ENCODE results near the gene FOXL1. TPM values are rescaled to one million over a fixed set of nuclear protein-coding genes. Genes with fewer than 3 reads are reported as not detected.
A peak's percentile ranks its signal among the peaks of the same experiment; 100 is the strongest.

FOXL1 gene
- total and polyA plus RNA-seq, 9 of the 15 experiments (the other 6 are each of a cell fraction or from before 2014, with no cell fraction given), result not detected

DNA sequence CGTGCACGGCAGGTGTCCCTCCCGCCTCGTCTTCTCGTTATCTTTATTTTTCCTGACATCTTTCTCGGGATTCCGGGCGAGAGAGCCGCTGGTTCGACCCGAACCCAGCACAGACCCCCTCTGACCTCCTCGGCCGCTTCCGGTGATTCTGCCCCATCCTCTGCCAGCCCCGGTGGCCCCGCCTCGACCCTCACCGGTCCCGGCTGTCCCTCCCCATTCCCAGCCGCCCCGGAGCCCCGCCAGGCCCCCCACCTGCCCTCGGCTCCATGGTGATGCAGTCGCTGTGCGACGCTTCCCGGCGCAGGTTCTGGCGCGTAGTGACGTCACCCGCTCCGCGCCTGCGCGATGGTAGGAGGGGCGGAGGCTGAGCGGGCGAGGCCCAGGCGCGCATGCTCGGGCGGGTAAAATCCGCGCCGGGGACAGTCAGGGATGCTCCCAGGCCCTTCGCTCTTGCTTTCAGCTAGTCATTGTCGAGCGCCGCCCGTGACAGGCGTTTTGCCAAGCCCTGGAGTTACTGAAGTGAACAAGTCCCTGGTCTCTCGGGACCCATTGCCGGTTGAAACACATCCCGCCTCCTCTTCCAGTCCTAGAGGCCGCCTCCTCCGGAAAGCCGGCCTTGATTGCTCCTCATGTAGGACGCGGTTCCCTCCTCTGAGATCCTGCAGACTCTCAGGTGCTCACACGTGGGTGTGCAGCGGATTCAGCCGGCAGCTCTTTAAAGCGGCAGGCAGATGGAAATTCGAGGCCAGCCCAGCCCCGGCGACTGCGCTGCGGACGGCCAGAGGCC is 23.2 kb upstream of the FOXL1 start, which contains the start of gene MTHFSD (continued):
- TF ChIP-seq RBFOX2 (IDR thresholded peaks at IDR 0.05; ENCODE audit: low read depth, low read length) (peak; percentile 83), ZNF121 (CRISPR knock-in tag; conservative IDR thresholded peaks at IDR 0.05) (no peak), ZNF140 (CRISPR knock-in tag; IDR thresholded peaks at IDR 0.05) (no peak), HLTF (IDR thresholded peaks at IDR 0.05) (no peak), ATF1 (CRISPR knock-in tag; IDR thresholded peaks at IDR 0.05) (peak; percentile 99), ATF1 (tag; IDR thresholded peaks at IDR 0.05) (peak; percentile 99), TAF9B (IDR thresholded peaks at IDR 0.05; ENCODE audit: partially characterized antibody) (peak; percentile 43), ELF2 (CRISPR knock-in tag; IDR thresholded peaks at IDR 0.05) (no peak), BCOR (IDR thresholded peaks at IDR 0.05) (peak; percentile 96), CCNT2 (IDR thresholded peaks at IDR 0.05; ENCODE audit: borderline replicate concordance, extremely low read depth, insufficient read length, low read depth, low read length) (peak; percentile 63), ELF1 (tag; IDR thresholded peaks at IDR 0.05) (no peak), ZNF75A (CRISPR knock-in tag; IDR thresholded peaks at IDR 0.05) (no peak), PTRF (tag; IDR thresholded peaks at IDR 0.05) (no peak), ZNF766 (CRISPR knock-in tag; conservative IDR thresholded peaks at IDR 0.05) (no peak), ETS2 (tag; IDR thresholded peaks at IDR 0.05; ENCODE audit: borderline replicate concordance, poor library complexity, severe bottlenecking) (no peak)
- TF ChIP-seq, protein P1, sequence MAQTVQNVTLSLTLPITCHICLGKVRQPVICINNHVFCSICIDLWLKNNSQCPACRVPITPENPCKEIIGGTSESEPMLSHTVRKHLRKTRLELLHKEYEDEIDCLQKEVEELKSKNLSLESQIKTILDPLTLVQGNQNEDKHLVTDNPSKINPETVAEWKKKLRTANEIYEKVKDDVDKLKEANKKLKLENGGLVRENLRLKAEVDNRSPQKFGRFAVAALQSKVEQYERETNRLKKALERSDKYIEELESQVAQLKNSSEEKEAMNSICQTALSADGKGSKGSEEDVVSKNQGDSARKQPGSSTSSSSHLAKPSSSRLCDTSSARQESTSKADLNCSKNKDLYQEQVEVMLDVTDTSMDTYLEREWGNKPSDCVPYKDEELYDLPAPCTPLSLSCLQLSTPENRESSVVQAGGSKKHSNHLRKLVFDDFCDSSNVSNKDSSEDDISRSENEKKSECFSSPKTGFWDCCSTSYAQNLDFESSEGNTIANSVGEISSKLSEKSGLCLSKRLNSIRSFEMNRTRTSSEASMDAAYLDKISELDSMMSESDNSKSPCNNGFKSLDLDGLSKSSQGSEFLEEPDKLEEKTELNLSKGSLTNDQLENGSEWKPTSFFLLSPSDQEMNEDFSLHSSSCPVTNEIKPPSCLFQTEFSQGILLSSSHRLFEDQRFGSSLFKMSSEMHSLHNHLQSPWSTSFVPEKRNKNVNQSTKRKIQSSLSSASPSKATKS (CRISPR knock-in tag; IDR thresholded peaks at IDR 0.05), result no peak
- TF ChIP-seq, protein P2, sequence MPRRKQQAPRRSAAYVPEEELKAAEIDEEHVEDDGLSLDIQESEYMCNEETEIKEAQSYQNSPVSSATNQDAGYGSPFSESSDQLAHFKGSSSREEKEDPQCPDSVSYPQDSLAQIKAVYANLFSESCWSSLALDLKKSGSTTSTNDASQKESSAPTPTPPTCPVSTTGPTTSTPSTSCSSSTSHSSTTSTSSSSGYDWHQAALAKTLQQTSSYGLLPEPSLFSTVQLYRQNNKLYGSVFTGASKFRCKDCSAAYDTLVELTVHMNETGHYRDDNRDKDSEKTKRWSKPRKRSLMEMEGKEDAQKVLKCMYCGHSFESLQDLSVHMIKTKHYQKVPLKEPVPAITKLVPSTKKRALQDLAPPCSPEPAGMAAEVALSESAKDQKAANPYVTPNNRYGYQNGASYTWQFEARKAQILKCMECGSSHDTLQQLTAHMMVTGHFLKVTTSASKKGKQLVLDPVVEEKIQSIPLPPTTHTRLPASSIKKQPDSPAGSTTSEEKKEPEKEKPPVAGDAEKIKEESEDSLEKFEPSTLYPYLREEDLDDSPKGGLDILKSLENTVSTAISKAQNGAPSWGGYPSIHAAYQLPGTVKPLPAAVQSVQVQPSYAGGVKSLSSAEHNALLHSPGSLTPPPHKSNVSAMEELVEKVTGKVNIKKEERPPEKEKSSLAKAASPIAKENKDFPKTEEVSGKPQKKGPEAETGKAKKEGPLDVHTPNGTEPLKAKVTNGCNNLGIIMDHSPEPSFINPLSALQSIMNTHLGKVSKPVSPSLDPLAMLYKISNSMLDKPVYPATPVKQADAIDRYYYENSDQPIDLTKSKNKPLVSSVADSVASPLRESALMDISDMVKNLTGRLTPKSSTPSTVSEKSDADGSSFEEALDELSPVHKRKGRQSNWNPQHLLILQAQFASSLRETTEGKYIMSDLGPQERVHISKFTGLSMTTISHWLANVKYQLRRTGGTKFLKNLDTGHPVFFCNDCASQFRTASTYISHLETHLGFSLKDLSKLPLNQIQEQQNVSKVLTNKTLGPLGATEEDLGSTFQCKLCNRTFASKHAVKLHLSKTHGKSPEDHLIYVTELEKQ (CRISPR knock-in tag; IDR thresholded peaks at IDR 0.05), result no peak
- TF ChIP-seq, protein P3, sequence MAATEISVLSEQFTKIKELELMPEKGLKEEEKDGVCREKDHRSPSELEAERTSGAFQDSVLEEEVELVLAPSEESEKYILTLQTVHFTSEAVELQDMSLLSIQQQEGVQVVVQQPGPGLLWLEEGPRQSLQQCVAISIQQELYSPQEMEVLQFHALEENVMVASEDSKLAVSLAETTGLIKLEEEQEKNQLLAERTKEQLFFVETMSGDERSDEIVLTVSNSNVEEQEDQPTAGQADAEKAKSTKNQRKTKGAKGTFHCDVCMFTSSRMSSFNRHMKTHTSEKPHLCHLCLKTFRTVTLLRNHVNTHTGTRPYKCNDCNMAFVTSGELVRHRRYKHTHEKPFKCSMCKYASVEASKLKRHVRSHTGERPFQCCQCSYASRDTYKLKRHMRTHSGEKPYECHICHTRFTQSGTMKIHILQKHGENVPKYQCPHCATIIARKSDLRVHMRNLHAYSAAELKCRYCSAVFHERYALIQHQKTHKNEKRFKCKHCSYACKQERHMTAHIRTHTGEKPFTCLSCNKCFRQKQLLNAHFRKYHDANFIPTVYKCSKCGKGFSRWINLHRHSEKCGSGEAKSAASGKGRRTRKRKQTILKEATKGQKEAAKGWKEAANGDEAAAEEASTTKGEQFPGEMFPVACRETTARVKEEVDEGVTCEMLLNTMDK (IDR thresholded peaks at IDR 0.05; ENCODE audit: borderline replicate concordance, insufficient read depth, low read depth, low read length, poor library complexity, severe bottlenecking), result no peak
- TF ChIP-seq, protein P4, sequence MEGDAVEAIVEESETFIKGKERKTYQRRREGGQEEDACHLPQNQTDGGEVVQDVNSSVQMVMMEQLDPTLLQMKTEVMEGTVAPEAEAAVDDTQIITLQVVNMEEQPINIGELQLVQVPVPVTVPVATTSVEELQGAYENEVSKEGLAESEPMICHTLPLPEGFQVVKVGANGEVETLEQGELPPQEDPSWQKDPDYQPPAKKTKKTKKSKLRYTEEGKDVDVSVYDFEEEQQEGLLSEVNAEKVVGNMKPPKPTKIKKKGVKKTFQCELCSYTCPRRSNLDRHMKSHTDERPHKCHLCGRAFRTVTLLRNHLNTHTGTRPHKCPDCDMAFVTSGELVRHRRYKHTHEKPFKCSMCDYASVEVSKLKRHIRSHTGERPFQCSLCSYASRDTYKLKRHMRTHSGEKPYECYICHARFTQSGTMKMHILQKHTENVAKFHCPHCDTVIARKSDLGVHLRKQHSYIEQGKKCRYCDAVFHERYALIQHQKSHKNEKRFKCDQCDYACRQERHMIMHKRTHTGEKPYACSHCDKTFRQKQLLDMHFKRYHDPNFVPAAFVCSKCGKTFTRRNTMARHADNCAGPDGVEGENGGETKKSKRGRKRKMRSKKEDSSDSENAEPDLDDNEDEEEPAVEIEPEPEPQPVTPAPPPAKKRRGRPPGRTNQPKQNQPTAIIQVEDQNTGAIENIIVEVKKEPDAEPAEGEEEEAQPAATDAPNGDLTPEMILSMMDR (IDR thresholded peaks at IDR 0.05 in 2 of 3, conservative IDR thresholded peaks at IDR 0.05 in 1 of 3; ENCODE audit: insufficient read depth in 2 of 3, low read depth in 1 of 3, low read length in 3 of 3), result no peak

All from K562 (cell line).